HG02763 (cell line): ENCODE measurements around the gene MYO1B.

Experiments used
- ATAC-seq: cut with Tn5 transposase; IDR thresholded peaks from one replicate; pipeline ENCODE4 v1.9.1; 2021; ENCODE audit warnings: mild to moderate bottlenecking, moderate library complexity; ENCODE audit not compliant: unreplicated experiment

Gene MYO1B

GRCh38 chr2:191296083-191297006 is 51.1 kb downstream of the MYO1B start:
- no peak for ATAC-seq

- no peak for ATAC-seq
These were observed 51.8 kb downstream of the MYO1B start for GRCh38 chr2:191297033-191297432.

DNA sequence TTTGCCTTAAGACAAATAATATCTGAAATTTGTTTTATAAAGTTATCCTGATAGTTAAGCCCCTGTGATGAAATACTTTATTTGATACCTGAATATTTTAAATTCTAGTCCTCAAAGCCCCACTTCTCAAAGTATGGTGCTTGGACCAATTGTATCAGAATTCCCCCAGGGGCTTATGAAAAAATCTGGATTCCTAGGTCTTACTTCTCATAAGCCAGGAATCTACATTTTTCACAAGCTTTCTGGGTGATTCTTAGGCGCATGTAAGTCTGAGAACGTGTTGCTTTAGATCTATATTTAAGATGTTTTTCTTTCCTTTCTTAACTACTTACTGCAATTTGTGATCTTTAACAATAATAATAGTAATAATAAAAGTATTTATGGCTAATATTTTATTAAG is 53.1 kb downstream of the MYO1B start:
- ATAC-seq = no peak

- no peak for ATAC-seq
These were observed 53.8 kb downstream of the MYO1B start for GRCh38 chr2:191299010-191299409.

DNA sequence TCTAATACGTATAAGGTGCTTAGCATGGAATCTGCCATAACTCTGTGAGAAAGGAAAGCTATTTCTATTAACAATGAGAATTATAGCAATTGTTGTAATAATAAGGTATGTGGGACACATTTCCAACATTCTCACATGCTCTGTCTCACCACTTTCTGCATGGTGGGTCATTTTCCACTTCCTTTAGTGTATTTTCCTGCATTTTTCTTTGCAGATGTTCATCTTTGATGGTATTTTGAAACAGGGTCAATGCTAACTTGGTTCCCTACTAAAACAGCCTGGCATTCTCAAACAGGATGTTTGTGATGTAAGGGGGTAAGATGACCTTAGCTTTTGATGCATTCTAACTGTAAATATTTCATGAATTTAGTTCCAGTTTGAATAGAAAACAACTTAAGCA is 54.7 kb downstream of the MYO1B start:
- no peak for ATAC-seq

GRCh38 chr2:191301971-191302370 is 56.8 kb downstream of the MYO1B start:
- ATAC-seq = no peak

- ATAC-seq = peak; percentile 68
These were observed 57.4 kb downstream of the MYO1B start for GRCh38 chr2:191302459-191303139.

DNA sequence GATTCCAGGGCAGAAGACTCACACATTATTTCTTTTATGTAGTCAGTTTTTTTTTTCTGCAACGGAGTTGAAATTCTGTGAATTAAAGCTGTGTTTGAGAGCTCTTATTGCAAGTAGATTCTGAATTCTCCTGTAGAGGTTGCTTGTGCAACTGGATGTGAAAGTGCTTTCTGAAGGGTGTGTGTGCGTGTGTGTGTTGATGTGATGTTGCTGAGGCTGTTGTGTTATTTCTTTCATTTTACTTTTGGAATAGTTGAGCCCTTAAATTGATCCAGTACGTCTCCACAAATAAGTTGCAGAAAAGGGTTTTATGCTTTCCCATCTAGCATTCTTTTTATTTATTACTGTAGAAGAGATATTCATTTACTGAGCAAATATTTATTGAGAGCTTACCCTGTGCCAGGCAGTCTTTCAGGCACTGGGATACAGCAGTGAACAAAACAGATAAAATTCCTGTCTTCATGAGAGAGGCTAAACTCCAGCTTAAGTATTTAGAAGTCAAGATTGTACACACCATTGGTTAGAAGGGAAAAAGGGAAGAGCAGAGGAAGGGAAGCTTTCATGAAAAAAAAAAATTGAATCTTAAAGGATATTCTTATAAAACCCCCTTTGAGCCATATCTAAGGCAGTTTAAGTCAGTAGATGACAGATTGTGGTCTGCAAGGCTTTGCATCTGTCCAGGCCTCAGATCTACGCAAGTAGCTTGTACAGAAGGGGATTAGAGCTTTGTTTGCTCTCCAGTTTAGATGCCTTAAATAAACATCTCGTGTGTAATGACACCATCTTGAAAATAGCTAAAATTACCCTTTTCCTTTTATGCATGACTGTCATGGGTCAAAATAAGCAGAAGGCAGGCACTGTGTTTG is 58.2 kb downstream of the MYO1B start:
- no peak for ATAC-seq

- no peak for ATAC-seq
These were observed 60.0 kb downstream of the MYO1B start for GRCh38 chr2:191304939-191305875.

- ATAC-seq = no peak
These were observed 62.8 kb downstream of the MYO1B start for GRCh38 chr2:191308026-191308425.

GRCh38 chr2:191311156-191311555 is 66.0 kb downstream of the MYO1B start:
- ATAC-seq = no peak

DNA sequence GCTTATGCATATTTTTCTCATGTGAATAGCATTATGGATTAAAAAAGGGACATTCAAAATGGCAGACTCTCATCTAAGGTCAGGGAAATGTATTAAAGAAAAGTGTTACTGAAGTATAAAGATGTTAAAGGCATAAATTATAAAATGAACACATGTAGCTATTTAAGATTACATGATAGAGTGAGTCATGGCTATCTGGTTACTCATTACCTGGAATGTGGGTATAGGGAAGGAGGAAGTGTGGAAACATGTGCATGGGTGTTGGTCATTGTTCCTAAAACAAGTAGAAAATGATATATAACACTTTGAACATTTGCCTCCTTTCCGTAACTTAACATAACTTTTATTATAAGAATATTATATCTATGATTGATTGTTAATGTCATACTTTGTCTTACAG is 66.4 kb downstream of the MYO1B start:
- no peak for ATAC-seq

GRCh38 chr2:191312163-191312562 is 67.0 kb downstream of the MYO1B start:
- ATAC-seq = no peak

GRCh38 chr2:191312662-191313061 is 67.5 kb downstream of the MYO1B start:
- ATAC-seq = no peak

GRCh38 chr2:191314697-191315364 is 69.6 kb downstream of the MYO1B start:
- no peak for ATAC-seq

- ATAC-seq = no peak
These were observed 70.2 kb downstream of the MYO1B start for GRCh38 chr2:191315365-191315752.

DNA sequence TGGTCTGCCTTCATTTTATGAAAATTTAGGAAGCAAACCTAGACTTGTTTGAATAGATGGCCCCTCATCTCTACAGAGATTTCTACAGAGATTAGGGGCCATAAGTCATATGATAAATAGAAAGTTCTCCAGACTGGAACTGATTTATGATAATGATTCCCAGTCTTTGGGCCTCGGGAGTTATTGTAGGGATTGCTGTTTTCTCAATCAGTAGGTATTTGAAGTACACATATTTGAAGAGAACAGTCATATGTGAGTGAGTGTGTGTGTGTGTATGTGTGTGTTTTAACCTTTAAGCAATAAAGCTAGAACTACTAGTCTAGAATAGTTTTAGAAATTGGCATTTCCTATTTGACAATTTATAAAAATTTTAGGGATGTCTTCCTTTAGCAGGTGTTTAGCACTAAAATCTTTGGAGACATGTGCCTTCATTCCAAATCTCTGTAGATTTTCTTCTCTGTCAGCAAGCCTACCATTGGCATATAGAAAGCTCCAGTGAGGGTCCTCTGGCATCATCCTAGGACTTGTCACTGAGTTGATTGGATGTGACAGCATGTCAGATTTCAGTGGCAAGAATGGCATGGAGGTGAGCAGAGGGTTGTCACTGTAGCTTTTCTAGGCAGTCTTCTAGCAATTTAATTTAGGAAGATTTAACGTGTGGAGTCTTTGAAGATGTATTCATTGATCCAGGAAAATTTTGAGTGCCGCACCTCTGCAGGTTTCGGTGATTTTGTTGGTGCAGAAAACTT is 71.2 kb downstream of the MYO1B start:
- no peak for ATAC-seq

DNA sequence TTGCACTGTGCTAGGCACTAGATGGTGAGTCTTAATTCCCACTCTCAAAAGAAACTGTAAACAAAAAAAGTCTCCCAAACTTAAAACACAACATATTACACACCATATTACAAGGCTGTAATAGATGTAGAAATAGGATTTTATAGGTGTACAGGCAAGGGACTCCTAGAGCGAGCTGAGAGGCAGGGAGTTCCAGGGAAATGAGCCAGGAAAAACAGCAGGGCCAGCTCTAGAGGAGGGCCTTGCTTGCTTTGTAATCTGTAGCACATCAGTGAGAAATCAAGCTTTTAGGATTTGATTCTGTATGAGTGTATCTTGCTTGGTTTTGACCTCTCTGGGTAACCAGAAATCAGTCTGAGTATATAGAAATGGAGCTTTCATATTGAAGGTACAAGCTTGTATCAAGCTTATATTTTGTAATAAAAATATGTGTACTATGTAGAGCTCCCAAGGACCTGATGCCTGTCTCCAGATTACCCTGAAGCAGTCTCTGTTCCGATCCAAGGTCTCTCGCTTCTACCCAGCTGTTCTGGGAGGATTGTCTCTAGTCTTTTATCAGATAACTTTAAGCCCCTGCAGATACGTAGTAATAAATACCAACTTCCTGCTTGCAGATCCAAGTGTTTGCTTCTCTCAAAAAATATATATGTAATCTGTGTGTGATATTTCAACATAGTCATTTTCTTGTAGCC is 73.0 kb downstream of the MYO1B start:
- ATAC-seq = no peak
